ENCODE results near the gene LAMA2. TPM values are rescaled to one million over a fixed set of nuclear protein-coding genes. Genes with fewer than 3 reads are reported as not detected.

Gene LAMA2
- total and polyA plus RNA-seq, 2 donors (not counting 3 experiments of a cell fraction or from before 2014, with no cell fraction given), result 0.51 to 0.75 TPM

GRCh38 chr6:129416337-129416990 lies 533.5 kb downstream of the LAMA2 start:
- no peak for TF ChIP-seq MYC (IDR thresholded peaks at IDR 0.05; ENCODE audit: low read depth, low read length)
- TF ChIP-seq JUN (IDR thresholded peaks at IDR 0.05; ENCODE audit: borderline replicate concordance, insufficient read depth, insufficient read length, low read depth), result no peak
- TF ChIP-seq MAX (IDR thresholded peaks at IDR 0.05; ENCODE audit: insufficient read depth, insufficient read length), result no peak
- no peak for TF ChIP-seq GATA2 (IDR thresholded peaks at IDR 0.05; ENCODE audit: insufficient read depth, insufficient read length, low read depth, low read length)
- no peak for TF ChIP-seq POLR2A (IDR thresholded peaks at IDR 0.05; ENCODE audit: low read depth, low read length)
- no peak for TF ChIP-seq CTCF (IDR thresholded peaks at IDR 0.05; ENCODE audit: extremely low read depth in 1 of 2, insufficient read depth in 1 of 2, low read depth in 1 of 2, low read length in 2 of 2)
- no peak for TF ChIP-seq POLR2AphosphoS5 (IDR thresholded peaks at IDR 0.05; ENCODE audit: insufficient read depth, low read depth, low read length)
- no peak for TF ChIP-seq EZH2 (IDR thresholded peaks at IDR 0.05; ENCODE audit: borderline replicate concordance, low read depth, low read length, severe bottlenecking)
- TF ChIP-seq FOS (IDR thresholded peaks at IDR 0.05; ENCODE audit: borderline replicate concordance, insufficient read depth, low read length), result no peak
- no peak for DNase-seq (ENCODE audit: low read depth, low spot score)
- H3K79me2 ChIP-seq (ENCODE audit: control insufficient read depth, insufficient read depth, low read length), result no peaks in the 10 kb centered on the region
- no peak overlapping the region for H3K4me2 ChIP-seq (ENCODE audit: insufficient read depth, low read length)
- intact Hi-C loops (cut with micrococcal nuclease), result no loop called here
- no peaks in the 10 kb centered on the region for H3K9me1 ChIP-seq (replicated peaks; ENCODE audit: control insufficient read depth, extremely low read depth, insufficient read depth, low read length)
- H3K27me3 ChIP-seq (ENCODE audit: control insufficient read depth in 2 of 2, insufficient read depth in 2 of 2, low read length in 2 of 2), result no peaks in the 10 kb centered on the region
- no peak overlapping the region for H2AFZ ChIP-seq (ENCODE audit: low read depth, low read length)
- H3K27ac ChIP-seq (ENCODE audit: insufficient read depth, low read depth, low read length), result no peak overlapping the region
- BruUV-seq (replicated peaks), result no TSS peak
- FAIRE-seq, result no peak
- H4K20me1 ChIP-seq (replicated peaks; ENCODE audit: control insufficient read depth, extremely low read depth, insufficient read depth, low read length), result no peaks in the 10 kb centered on the region
- dilution Hi-C loops (cut with MboI; ENCODE audit: extremely low pct_ligation_motif_present, low sequenced_read_pairs), result no loop called here
- H3K9ac ChIP-seq (replicated peaks; ENCODE audit: extremely low read depth, insufficient read depth, low read length), result no peak overlapping the region
- no peaks in the 10 kb centered on the region for H3K36me3 ChIP-seq (ENCODE audit: control insufficient read depth in 2 of 2, extremely low read depth in 1 of 2, insufficient read depth in 2 of 2, low read length in 2 of 2)
- H3K9me3 ChIP-seq (replicated peaks; ENCODE audit: control insufficient read depth, insufficient read depth, low read length), result no peaks in the 10 kb centered on the region
- no peak overlapping the region for H3K4me3 ChIP-seq (replicated peaks in 1 of 3; ENCODE audit: insufficient read depth in 1 of 3, low read depth in 1 of 3, low read length in 3 of 3)
- CTCF ChIA-PET, result interaction anchor here (1.0 kb wide), 1 partner anchor 46 kb away, joined by 3 read pairs; no protein-coding TSS in a partner anchor
- POLR2A ChIA-PET, result no interaction called here
- H3K4me1 ChIP-seq (ENCODE audit: control insufficient read depth, extremely low read depth, insufficient read depth, low read length), result no peaks in the 10 kb centered on the region

Measured in endothelial cell of umbilical vein (primary cell).